Smooth muscle cell of the brain vasculature (primary cell): ENCODE results near the gene HEXD.
"Not testable (repeated sequence)": the region's sequence is repeated elsewhere in the genome, so short reads cannot be mapped to it uniquely, and the experiment has no call there.

ENCODE experiments used
- DNase-seq: peaks from one replicate; pipeline ENCODE4 v3.0.0-alpha.2; 2012; ENCODE audit warnings: low read depth, low spot score

Gene HEXD

GRCh38 chr17:82396601-82397435 is 21.3 kb upstream of the HEXD start:
- DNase-seq = peak; percentile 70

DNA sequence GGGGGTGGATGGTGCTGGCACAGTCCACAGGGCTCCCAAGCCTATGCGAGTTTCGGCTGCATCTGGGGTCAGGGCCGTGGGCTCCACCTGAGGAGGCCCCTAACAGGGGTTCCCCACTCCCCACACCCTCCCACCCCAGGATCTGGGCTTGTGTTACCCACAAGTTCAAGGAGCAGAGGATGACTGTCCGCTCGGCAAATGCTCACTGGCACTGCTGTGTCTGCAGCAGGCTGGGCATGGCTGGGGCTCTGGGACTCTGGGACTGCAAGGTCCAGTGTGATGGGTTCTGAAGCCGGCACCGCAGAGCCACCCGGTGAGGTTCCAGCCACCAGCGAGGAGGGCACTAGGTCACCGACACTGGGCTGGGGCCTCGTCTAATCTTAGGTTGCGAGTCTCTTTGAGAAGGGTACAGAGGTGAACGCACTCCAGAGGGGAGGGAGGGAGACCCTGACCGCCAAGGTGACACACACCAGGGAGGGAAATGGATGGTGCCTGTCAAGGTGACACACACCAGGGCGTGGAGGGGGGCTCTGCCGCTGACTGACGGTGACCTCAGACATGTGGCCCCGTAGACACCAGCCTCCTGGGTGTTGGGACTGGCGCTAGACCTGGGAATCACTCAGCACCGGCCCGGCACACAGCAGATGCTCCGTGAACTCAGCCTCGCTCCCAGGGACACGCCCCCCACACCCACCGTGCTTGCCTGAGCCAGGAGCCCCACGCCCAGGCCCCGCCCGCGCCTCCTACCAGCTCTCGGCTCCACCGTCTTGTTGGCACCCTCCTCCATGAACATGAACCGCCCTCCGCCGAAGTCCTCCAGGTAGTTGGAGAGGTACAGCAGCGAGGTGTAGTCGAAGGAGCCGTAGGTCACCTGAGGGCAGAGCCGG is 20.5 kb upstream of the HEXD start:
- no peak for DNase-seq

- peak; percentile 75 for DNase-seq
Measured at GRCh38 chr17:82399041-82399441, 19.1 kb upstream of the HEXD start.

GRCh38 chr17:82399601-82400101 is 18.5 kb upstream of the HEXD start:
- no peak for DNase-seq

DNA sequence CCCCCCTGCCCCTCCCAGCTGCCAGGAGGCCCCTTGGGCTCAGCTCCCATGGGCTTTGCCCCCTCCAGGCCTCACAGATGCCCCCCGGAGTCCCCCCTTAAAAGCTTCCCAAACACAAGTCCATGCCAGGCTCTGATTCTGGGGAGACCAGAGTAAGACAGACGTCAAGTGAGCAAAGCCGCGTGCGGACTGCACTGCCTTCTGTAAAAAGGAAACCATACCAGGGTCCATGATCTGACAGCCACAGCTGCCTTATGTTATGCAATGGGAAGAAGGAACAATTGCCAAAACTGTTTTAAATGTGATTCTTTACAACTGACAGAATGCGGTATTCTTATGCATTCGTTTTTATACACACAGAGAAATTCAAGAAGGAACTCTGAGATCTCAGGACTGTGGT is 17.9 kb upstream of the HEXD start:
- no peak for DNase-seq

DNA sequence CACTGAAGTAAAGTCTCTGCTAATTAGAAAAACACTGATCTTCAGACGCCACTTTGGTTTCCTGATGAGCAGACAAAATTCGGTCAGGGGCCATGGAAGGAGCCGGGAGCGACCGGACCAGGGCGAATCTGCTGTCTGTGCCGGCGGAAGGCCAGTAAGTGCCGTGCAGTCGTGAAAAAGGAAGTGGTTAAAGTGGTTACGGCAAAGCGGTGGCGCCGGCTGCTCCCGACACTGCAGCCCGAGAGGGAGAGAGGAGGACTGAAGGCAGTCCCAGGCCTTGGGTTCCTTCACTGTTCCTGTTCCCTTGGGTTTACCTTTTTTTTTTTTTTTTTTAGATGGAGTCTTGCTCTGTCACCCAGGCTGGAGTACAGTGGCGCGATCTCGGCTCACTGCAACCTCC is 17.3 kb upstream of the HEXD start:
- no peak for DNase-seq

DNA sequence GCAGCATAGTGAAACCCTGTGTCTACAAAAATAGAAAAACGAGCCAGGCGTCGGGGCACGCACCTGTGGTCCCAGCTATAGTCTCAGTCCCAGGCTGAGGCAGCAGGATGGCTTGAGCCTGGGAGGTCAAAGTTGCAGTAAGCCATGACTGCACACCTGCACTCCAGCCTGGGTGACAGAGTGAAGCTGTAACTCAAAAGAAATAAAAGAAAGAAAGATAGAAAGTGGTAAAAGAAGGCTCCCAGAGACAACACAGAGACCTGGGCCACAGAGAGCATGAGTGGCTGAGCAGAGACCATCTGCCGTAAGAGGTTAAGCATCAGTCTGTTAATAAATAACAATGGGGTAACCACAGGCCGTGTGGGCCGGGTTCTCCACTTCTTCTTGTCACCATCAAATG is 15.3 kb upstream of the HEXD start:
- no peak for DNase-seq

- no peak for DNase-seq
Measured at GRCh38 chr17:82403662-82404660, 14.2 kb upstream of the HEXD start.

- DNase-seq = no peak
Measured at GRCh38 chr17:82405051-82405450, 13.1 kb upstream of the HEXD start.

GRCh38 chr17:82406131-82406671 is 11.9 kb upstream of the HEXD start:
- DNase-seq = no peak

DNA sequence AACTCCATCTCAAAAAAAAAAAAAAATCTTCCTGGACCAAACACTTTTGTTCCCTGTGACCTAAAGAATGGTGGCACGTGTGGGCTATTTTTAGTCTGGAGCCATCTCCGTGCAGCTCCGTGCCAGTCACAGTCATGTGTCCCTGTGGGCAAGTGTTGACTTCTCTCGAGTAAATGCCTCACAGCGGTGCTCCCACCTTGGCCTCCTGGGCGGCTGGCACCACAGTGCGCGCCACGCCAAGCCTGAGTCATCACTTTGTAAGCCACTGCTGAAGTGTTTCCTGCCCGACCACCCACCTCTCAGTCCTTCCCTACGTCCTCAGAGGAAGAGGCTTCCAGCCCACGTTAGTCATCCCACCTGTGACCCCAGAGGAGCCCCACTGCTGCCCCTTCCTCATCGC is 10.9 kb upstream of the HEXD start:
- DNase-seq = no peak

DNA sequence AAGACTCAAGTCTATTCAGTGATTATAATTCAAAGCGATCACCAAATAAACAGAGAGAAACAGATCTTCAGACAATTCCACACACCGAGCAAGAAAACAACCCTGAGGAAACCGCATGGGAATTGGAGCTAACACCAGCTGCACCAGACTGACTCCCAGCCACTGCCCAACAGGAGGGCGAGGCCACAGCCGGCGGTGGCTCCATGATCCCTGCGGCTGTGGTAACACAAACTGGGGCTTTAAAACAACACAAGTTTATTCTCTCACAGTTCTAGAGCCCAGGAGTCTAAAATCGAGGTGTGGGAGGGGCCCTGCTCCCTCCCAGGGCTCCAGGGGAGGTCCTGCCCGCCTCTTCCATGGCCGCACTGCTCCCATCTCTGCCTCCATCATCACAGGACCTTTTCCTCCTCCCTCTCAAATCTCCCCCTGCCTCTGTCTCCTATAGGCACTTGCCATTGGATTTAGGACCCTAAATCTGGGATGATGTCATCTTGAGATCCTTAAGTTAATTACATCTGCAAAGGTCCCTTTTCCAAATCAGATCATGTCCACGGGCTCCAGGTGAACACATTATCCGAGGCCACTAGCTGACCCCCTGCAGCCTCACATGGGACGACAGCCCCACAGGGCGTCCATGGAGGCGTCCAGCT is 9.7 kb upstream of the HEXD start:
- peak; percentile 78 for DNase-seq

- no peak for DNase-seq
Measured at GRCh38 chr17:82408938-82409318, 9.2 kb upstream of the HEXD start.

DNA sequence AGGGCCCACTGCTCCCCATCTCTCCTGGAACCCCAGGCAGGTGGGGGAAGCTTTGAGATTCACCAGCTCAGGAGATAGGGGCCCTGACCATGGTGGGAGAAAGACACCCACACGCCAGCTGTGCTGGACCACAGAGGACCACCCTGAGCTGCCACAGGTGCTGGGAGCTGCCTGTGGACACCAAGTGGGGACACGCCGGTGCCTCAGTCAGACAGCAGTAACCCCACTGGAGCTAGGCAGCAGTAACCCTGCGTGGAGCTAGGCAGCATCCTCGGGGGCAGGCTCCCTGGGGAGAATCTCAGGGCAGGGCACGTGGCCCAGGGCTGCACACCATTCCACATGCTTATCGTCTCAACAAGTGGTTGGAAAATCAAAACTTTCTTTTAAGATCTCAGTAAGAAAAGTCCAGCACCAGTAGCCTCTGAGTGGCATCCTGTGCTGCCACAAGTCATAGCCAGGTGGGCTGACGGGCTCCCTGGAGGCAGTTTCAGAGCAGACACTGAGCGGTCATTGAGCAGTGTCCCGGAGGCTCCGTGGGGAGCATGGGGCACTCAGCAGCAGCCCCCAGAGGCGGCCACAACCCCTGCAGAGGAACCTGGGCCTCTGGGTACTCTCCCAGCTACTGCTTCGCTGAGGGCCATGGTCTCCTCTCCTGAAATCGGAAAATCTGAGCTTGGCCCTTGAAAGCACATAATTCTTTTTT is 8.0 kb upstream of the HEXD start:
- DNase-seq = no peak

DNA sequence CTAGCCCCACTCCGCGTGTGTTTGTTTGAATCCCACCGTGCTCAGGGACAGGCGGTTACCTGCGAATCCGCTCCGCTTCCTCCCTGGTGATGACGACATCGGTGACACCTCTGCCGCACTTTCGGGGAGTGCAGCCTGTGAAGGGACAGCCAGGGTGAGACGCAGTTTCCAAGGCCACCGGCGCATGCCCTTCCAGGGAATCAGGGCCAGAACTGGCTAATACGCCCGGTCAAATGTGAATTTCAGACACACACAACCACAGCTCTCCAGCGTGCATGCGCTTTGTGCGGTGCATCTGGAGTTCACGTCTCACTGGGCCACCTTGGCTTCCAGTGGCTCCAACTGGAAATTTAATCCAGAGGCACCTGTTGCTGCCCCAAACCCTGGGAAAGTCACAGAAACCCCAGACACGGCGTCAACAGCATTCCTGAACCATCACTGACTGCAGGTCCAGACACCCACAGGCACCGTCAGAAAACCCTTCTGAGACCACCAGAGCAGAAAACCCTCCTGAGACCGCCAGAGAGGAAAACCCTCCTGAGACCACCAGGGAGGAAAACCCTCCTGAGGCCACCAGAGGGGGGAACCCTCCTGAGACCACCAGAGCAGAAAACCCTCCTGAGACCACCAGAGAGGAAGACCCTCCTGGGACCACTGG is 6.6 kb upstream of the HEXD start:
- DNase-seq = no peak

- DNase-seq = not testable (repeated sequence)
Measured at GRCh38 chr17:82412081-82412480, 6.1 kb upstream of the HEXD start.

- DNase-seq = no peak
Measured at GRCh38 chr17:82412535-82413520, 5.3 kb upstream of the HEXD start.
